Stimulated activated CD4-positive, alpha-beta T cell treated with anti-CD3 and anti-CD28 coated beads, Interleukin-2, amount 100 ng/mL, for 4 hours (primary cell): ENCODE results near the gene CPHXL2.

ENCODE experiments used
- DNase-seq: peaks from one replicate; pipeline ENCODE4 v3.0.0-alpha.2; 2020; ENCODE audit warnings: low read depth

CPHXL2 gene

GRCh38 chr16:75640598-75640997, 36.2 kb downstream of the CPHXL2 start:
- DNase-seq: no peak

GRCh38 chr16:75635036-75635435, 41.8 kb downstream of the CPHXL2 start:
- DNase-seq: no peak

GRCh38 chr16:75632857-75633256, 44.0 kb downstream of the CPHXL2 start:
- DNase-seq: no peak

GRCh38 chr16:75630052-75630451, 46.8 kb downstream of the CPHXL2 start:
- DNase-seq: no peak

GRCh38 chr16:75629132-75629531, 47.7 kb downstream of the CPHXL2 start:
- no peak for DNase-seq

GRCh38 chr16:75628351-75628750, 48.5 kb downstream of the CPHXL2 start:
- no peak for DNase-seq

- DNase-seq: no peak
Measured at GRCh38 chr16:75627851-75628250, 49.0 kb downstream of the CPHXL2 start.

- DNase-seq: no peak
Measured at GRCh38 chr16:75626806-75627205, 50.0 kb downstream of the CPHXL2 start.

- DNase-seq: no peak
Measured at GRCh38 chr16:75624921-75625334, 51.9 kb downstream of the CPHXL2 start.

- DNase-seq: peak; percentile 96
Measured at GRCh38 chr16:75622761-75623605, 53.8 kb downstream of the CPHXL2 start, which contains the start of gene ADAT1. TSS of gene ADAT1 (minus strand) at chr16:75623281. CDS start at chr16:75620799, 2,482 bp downstream.

GRCh38 chr16:75621170-75621477, 55.7 kb downstream of the CPHXL2 start:
- DNase-seq: no peak

GRCh38 chr16:75620326-75621169, 56.3 kb downstream of the CPHXL2 start:
- DNase-seq: no peak

- no peak for DNase-seq
Measured at GRCh38 chr16:75618780-75619179, 58.0 kb downstream of the CPHXL2 start.

- no peak for DNase-seq
Measured at GRCh38 chr16:75617121-75617520, 59.7 kb downstream of the CPHXL2 start.

- DNase-seq: no peak
Measured at GRCh38 chr16:75616521-75617010, 60.2 kb downstream of the CPHXL2 start.

GRCh38 chr16:75615619-75616018, 61.2 kb downstream of the CPHXL2 start:
- no peak for DNase-seq

GRCh38 chr16:75614066-75614897, 62.5 kb downstream of the CPHXL2 start:
- DNase-seq: no peak
